Astrocyte (in vitro differentiated cells and primary cell): Measurements from ENCODE around the gene DNPH1.

ENCODE experiments used
- EZH2 ChIP-seq: IDR thresholded peaks from 2 replicates; pipeline ENCODE4 v1.6.1; 2012; ENCODE audit warnings: mild to moderate bottlenecking, low read length, inconsistent platforms; ENCODE audit not compliant: insufficient read depth
- TF ChIP-seq, protein P1 (sequence below): IDR thresholded peaks from 2 replicates; pipeline ENCODE4 v1.5.1; 2011; ENCODE audit warnings: low read depth, mild to moderate bottlenecking, inconsistent platforms, low read length, moderate library complexity; ENCODE audit not compliant: insufficient read depth

DNA sequence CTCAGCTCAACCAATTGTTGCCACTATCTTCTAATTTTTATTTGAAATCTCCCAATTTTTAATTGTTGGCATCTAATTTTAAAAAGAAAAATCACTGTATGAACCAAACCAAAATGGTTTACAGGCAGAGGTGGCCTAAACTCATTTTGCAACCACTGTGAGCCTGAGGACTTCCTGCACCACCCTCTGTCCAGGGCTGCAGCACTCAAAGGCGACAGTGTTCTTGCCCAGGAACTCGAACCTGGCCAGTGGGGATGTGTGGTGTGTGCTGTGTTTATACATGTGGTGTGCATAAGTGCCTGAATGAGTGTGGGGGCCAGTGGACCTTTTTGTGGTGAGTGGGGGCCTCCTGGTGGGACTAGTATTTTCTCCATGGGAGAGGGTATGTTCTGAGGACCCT, 44.4 kb upstream of the DNPH1 start:
- TF ChIP-seq, protein P1, sequence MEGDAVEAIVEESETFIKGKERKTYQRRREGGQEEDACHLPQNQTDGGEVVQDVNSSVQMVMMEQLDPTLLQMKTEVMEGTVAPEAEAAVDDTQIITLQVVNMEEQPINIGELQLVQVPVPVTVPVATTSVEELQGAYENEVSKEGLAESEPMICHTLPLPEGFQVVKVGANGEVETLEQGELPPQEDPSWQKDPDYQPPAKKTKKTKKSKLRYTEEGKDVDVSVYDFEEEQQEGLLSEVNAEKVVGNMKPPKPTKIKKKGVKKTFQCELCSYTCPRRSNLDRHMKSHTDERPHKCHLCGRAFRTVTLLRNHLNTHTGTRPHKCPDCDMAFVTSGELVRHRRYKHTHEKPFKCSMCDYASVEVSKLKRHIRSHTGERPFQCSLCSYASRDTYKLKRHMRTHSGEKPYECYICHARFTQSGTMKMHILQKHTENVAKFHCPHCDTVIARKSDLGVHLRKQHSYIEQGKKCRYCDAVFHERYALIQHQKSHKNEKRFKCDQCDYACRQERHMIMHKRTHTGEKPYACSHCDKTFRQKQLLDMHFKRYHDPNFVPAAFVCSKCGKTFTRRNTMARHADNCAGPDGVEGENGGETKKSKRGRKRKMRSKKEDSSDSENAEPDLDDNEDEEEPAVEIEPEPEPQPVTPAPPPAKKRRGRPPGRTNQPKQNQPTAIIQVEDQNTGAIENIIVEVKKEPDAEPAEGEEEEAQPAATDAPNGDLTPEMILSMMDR = no peak
- no peak for TF ChIP-seq EZH2
